ENCODE measurements around the gene MSLN.

The MSLN gene

GRCh38 chr16:776824-777223 lies 16.3 kb downstream of the MSLN start:
- DNase-seq (ENCODE audit: low read depth): no peak

DNA sequence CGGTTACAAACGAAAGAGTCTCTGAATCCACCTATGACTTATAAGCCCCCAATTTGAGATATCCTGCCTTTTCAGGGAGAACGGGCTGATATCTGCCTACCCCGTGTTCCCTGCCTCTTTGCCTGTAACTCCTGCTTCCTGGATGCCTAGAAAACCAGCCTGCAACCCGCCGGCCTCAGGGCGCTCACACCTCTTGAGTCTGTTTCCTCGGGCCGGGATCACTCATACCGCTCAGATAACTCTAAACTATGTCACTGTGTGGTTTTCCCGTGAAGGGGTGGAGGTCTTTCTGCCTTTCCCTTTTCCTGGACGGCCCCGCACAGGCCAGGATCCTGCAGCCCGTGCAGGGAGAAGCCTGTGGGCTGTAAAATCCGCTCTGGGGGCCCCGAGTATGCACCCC lies 17.3 kb downstream of the MSLN start:
- DNase-seq (ENCODE audit: low read depth): no peak

DNA sequence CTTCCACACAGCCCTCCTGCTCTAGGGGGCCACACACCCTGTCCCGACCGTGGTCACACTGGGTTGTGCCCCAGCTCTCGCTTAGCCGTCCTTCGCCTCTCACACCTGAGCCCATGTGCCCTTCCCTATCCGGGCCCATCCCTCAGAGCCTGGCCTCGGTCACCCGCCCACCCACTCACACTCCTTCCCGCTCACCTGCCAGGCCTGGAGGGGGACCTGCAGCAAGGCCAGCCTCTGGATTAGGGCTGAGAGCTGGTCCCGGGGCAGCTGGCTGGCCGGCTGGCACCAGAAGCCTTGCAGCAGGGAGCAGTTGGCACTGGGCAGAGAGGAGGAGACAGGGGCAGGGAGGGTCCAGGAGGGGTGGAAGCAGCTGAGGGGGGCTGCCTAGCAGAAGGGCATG lies 17.9 kb downstream of the MSLN start:
- no peak for DNase-seq (ENCODE audit: low read depth)

- DNase-seq (ENCODE audit: low read depth): no peak
Observed at GRCh38 chr16:778909-779527, 18.5 kb downstream of the MSLN start.

DNA sequence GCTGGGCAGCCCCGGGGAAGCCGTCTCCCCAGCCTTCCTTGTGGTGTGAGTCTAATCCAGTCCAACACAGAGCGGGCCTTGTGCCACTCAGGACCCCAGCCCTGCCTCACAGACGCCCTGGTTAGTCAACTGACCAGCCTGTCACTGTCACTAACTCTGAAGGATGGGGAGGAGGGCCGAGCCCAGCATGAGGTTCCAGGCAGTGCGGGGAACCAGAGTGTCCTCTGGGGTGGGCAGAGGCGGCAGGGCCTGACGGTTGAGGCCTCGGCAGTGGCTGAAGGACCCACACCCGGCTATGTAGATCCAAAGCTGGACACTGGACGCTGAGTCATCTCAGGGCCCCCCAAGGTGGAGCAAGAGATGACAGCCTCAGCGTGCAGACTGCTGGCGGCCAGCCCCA lies 19.0 kb downstream of the MSLN start:
- DNase-seq (ENCODE audit: low read depth): no peak

- no peak for DNase-seq (ENCODE audit: low read depth)
Observed at GRCh38 chr16:780296-780695, 19.8 kb downstream of the MSLN start.

GRCh38 chr16:781346-782010 lies 20.9 kb downstream of the MSLN start:
- no peak for DNase-seq (ENCODE audit: low read depth)

DNA sequence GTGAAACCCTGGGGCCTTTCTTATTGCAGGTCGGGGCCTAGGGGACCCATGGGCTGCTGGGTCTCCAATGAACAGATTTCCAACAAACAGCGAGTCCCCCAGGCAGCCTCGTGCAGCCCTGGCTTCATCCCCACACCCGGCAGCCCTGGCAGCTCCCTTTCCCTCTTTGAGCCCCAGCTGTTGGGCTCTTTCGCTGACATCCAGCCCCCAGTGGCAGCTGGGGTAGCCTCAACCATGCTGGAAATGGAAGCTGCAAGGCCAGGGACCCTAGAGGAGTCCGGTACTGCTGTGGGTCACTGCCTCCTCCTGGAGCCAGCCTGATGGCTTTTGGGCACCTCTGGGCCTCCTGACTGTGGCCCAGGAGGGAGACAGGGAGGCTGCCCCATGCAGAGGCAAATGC lies 21.7 kb downstream of the MSLN start:
- no peak for DNase-seq (ENCODE audit: low read depth)

DNA sequence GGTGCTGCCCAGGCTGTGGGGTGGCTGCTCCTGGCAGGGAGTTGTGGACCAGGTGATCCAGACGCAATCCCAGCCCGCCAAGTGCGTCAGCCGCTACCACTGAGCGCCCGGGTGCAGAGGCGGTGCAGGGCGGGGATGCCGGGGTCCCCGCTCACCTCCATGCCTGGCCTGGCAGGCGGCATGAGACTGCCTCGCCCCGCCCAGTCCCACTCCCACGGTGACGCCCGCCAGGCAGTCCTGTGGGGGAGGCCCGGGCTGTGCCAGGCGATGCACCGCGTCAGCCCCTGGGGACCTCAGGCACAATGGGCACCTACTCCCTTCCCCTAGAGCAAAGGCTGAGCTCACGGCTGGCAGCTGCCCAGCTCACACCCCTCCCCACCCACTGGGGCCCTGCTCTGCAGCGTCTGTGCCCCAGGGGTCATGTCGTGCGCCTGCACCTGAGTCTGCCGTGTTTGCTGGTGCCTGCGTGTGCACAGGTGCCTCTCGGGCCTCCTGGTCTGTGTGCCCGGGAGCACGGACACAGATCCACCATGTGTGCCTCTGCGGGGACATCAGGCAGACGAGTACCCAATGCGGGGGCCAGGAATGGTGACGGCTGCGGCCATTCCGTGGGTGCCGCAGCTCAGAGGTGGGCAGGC lies 22.4 kb downstream of the MSLN start:
- no peak for DNase-seq (ENCODE audit: low read depth)

DNA sequence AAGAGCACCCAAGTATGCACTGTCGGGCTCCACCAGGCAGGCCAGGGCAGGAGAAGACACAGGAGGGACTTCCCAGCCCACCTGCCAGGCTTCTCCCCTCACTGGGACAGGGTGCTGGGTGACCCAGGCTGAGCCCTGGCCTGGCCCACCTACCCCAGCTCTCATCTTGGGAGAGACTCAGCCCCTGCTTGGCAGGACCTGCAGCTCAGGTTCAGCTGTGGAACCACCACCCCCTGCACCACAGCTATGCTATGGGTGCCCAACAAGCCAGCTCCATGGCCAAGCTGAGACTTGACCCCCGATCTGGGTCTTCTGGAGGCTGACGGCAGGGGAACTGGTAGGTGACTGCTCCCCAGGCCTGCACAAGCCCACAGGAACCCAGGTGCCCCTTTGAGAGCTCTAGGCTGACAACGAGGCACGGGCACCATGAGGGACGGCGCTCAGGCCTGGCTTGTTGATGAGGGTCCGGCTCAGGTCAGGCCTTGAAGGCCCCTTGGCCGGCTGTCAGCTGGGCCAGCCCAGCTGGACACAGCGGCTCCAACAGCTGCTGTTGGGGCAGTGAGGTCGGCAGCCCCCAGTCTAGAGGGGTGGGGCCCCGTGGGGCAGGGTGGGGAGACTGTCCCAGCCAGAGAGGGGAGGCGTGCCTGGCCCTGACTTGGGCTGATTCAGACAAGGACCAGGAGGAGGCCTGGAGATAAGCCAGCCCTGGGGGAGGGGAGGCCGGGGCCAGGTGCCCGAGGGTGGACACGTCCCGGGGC lies 23.0 kb downstream of the MSLN start:
- no peak for DNase-seq (ENCODE audit: low read depth)

GRCh38 chr16:784431-784830 lies 23.9 kb downstream of the MSLN start:
- DNase-seq (ENCODE audit: low read depth): no peak

DNA sequence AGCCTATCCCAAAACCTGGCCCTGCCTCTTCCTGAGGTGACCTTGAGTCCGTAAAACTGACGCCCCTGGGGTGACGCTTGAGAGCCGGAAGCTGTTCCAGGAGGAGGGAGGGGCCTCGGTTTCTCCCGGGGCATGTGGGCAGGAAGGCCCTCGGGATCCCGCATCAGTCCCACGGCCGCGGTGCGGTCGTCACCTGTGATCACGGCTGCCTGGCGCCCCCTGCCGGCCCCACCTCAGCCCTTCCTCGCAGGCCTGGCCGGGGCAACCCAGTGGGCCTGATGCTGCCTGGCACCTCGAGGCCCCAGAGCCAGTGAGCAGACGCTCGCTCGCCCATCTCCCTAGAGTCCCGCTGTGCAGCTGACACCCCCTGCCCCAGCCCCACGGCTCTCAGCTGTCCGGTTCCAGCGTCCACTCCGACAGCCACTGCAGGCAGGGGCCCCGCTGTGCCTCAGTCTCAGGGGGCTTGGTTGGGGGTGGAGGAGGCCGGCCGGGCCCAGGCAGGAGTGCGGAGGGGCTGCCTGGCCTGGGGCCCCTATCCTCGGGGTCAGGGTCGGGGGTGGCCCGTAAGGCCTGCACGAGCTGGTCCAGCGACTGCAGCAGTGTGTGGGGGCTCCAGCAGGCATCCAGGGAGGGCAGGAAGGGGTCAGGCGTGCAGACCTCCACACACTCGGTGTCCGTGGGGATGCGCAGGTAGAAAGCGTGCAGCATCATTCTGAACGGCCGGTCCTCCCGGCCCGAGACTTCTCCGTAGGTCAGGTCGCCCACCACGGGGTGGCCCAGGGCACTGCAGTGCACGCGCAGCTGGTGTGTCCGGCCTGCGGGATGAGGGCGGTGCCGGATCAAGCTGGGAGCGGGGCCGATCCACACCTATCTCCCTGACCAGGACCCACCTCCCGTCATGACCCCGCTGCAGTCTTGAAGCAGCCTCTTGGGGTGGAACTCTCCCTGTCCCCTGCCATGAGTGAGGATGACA lies 25.3 kb downstream of the MSLN start:
- peak; percentile 56 for DNase-seq (ENCODE audit: low read depth)

- no peak for DNase-seq (ENCODE audit: low read depth)
Observed at GRCh38 chr16:787321-787966, 26.9 kb downstream of the MSLN start.

- no peak for DNase-seq (ENCODE audit: low read depth)
Observed at GRCh38 chr16:787978-788398, 27.5 kb downstream of the MSLN start, which contains the start of gene RPUSD1. RPUSD1 (minus strand) TSS chr16:788381; CDS start chr16:787737, 644 bp downstream.

DNA sequence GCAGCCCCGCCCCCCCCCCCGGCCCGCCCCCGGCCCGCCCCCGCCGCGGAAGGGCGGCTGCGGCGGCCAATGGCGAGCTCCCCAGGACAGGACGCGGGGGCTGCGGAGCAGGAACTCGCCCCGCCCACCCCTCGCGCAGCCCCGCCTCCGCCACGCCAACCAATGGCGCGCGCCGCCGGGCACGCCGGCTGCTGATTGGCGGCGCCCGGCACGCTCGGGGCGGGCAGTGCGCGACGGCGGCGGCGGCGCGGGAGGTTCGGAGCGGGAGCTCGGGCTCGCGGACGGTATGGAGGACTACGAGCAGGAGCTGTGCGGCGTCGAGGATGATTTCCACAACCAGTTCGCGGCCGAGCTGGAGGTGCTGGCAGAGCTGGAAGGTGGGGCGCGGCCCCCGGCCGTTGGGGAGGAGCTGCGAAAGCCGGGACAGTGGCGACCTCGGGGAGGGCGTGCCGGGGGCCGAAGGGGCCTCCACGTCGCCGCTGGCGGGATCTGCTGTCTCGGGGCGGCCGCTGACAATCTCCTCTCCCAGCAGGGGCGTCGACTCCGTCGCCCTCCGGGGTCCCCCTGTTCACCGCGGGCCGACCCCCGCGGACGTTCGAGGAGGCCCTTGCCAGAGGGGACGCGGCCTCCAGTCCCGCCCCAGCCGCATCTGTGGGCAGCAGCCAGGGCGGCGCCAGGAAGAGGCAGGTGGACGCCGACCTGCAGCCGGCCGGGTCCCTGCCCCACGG lies 28.0 kb downstream of the MSLN start, which contains the start of gene CHTF18:
TSS of gene CHTF18 (plus strand) at position 222 of the 728 bp plus-strand sequence. CDS start at position 287, 65 bp downstream.
- DNase-seq (ENCODE audit: low read depth): peak; percentile 95

DNA sequence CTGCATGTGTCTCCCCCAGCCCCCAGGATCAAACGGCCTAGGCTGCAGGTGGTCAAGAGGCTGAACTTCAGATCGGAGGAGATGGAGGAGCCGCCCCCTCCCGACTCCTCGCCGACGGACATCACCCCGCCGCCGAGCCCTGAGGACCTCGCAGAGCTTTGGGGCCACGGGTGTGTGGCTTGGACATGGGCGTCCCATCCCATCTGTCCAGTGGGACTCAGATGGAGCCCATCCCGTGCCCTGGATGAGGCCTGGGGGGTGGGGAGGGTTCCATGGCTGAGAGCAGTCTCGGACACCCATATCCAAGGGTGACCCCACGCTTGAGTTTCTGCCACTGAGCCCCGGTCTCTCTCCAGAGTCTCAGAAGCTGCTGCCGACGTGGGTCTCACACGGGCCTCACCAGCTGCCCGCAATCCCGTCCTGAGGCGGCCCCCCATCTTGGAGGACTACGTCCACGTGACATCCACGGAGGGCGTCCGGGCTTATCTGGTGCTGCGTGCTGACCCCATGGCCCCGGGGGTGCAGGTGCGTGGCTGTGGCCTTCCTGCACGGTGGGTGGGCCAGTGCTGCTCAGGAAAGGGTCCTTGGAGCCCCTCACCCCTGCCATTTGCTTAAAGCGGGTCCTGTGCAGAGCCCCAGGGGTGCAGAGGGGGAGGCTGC lies 28.8 kb downstream of the MSLN start:
- no peak for DNase-seq (ENCODE audit: low read depth)

DNA sequence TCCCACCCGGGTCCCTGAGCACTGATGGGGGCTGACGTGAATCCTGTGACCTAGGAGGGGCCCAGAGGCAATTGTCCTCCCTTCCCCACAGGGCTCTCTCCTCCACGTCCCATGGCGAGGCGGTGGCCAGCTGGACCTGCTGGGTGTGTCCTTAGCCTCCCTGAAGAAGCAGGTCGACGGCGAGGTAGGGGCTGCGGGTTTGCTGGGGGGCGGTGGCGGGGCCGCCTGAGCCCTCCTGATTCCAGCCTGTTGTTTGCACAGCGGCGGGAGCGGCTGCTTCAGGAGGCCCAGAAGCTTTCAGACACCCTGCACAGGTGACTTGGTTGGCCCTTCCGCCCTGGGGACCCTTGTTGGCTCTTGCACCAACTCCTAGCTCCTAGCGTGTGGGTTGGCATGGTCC lies 29.6 kb downstream of the MSLN start:
- no peak for DNase-seq (ENCODE audit: low read depth)

DNA sequence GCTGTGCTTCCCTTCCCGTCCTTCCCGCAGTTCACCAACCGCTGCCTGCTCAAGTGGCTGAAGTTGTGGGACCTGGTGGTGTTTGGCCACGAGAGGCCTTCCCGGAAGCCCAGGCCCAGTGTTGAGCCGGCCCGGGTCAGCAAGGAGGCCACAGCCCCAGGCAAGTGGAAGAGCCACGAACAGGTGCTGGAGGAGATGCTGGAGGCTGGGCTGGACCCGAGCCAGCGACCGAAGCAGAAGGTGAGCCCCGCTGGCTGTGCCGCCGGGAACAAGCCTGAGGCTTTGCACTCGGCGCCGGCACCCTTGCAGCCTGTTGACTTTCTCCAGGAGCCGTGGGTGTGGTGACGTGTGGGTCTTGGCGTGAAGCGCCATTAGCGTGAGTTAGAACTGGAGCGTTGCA lies 30.6 kb downstream of the MSLN start:
- DNase-seq (ENCODE audit: low read depth): no peak

DNA sequence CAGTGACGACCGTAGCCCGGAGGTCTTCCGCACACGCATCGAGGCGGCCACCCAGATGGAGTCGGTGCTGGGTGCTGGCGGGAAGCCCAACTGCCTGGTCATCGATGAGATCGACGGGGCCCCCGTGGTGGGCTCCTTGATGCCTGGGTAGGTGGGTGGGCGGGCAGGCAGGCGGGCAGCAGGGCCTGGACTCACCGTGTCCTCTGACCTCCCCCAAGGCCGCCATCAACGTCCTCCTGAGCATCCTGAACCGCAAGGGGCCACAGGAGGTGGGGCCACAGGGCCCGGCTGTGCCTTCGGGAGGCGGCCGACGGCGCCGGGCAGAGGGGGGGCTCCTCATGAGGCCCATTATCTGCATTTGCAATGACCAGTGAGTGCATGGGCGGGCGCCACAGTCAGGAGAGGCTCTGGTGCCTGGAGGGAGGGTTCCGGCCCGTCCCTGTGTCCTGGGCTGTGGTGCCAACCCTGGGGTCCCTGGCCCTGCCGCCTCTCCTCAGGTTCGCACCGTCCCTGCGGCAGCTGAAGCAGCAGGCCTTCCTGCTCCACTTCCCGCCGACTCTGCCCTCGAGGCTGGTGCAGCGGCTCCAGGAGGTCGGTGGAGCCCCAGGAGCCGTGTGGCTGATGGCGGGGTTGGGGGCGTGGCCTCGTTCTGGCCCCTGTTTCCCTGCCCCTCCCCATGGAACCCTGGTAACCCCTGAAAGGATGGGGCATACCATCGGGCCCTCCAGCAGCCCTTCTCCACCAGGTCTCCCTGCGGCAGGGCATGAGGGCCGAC lies 31.9 kb downstream of the MSLN start:
- DNase-seq (ENCODE audit: low read depth): no peak
